A549 (cell line): Measurements from ENCODE around the gene DPM3.

ENCODE experiments used
- CHD2 ChIP-seq: fragments of 150-350 bp; IDR thresholded peaks from 2 replicates; pipeline ENCODE4 v1.6.1; 2014; ENCODE audit warnings: low read length; ENCODE audit not compliant: partially characterized antibody
- HOXA7 ChIP-seq: fragments of 250-450 bp; sonication (Bioruptor Pico); IDR thresholded peaks from 2 replicates; pipeline ENCODE4 v1.5.0; 2020; ENCODE audit warnings: mild to moderate bottlenecking, moderate library complexity

DNA sequence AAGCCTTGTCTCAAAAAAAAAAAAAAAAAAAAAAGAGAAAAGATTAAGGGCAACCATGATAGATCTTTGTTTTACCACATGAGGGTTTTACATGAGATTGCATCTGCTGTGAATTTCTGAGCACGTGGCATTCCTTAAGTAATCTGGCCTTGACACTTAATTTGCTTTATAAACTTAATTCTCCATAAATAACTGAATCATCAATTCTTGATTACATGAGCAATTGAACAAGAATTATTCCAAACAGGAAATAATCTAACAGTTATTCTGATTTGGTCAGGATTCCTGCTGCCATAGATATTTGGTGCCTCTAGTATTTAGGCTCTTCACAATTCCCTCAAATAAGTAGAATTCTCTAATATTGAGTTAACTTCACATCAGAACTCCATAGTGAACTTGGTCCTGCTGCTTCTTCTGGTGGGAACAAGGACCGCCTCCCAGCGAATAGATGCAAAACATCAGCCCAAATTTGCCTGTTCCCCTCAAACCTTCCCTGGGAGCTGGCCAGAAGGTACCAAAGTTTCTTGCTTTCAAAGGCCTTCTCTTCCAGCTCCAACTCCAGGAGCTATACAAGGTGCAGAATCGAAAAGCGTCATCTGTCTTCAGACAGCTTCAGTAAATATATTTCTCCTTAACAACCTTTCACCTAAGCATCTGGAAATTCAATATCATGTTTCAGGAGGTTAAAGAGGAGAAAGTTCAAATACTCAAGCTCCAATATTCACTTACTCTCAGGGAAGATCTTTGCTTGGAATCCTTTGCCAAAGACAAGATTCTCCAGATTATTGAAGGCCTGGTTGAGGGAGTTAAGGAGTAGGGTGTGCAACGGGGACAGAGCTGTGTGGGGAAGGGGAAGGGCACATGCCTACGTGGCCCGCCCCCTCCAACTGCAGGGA lies 31.8 kb upstream of the DPM3 start:
- TF ChIP-seq CHD2 (no peak), HOXA7 (CRISPR knock-in tag) (no peak)
